ENCODE results near the gene PLEKHM3. TPM values are rescaled to one million over a fixed set of nuclear protein-coding genes. Genes with fewer than 3 reads are reported as not detected.

The PLEKHM3 gene
- total and polyA plus RNA-seq, 2 of the 13 experiments (the other 11 are each of a cell fraction or from before 2014, with no cell fraction given): 4.5 to 4.7 TPM

- TF ChIP-seq ZNF687 (CRISPR knock-in tag; IDR thresholded peaks at IDR 0.05): peak; percentile 33
- no peak for TF ChIP-seq ZFP91 (CRISPR knock-in tag; IDR thresholded peaks at IDR 0.05; ENCODE audit: borderline replicate concordance)
- TF ChIP-seq ZNF710 (CRISPR knock-in tag; IDR thresholded peaks at IDR 0.05; ENCODE audit: borderline replicate concordance): no peak
- no peak for TF ChIP-seq JUN (CRISPR knock-in tag; IDR thresholded peaks at IDR 0.05)
- no peak for TF ChIP-seq ZNF136 (CRISPR knock-in tag; IDR thresholded peaks at IDR 0.05; ENCODE audit: low read depth)
- TF ChIP-seq ZNF770 (CRISPR knock-in tag; IDR thresholded peaks at IDR 0.05): peak; percentile 94
- TF ChIP-seq KMT2B (CRISPR knock-in tag; IDR thresholded peaks at IDR 0.05): no peak
- peak; percentile 72; the same call in 1 of the 2 replicates for TF ChIP-seq RXRB (CRISPR knock-in tag; IDR thresholded peaks at IDR 0.05; ENCODE audit: borderline replicate concordance)
- no peak for TF ChIP-seq FOXP4 (CRISPR knock-in tag; IDR thresholded peaks at IDR 0.05)
- TF ChIP-seq CREBL2 (CRISPR knock-in tag; IDR thresholded peaks at IDR 0.05; ENCODE audit: borderline replicate concordance): no peak
- TF ChIP-seq KAT2B (IDR thresholded peaks at IDR 0.05; ENCODE audit: borderline replicate concordance, low read depth, low read length): no peak
- TF ChIP-seq CBFB (CRISPR knock-in tag; IDR thresholded peaks at IDR 0.05): no peak
- no peak for TF ChIP-seq FOXM1 (CRISPR knock-in tag; IDR thresholded peaks at IDR 0.05)
Observed at GRCh38 chr2:207779523-207779922, 245.8 kb downstream of the PLEKHM3 start (continued).

All from HepG2 (cell line).